Ammon's horn (tissue), 1 donor: ENCODE results near the gene LENG8.

Experiments
- DNase-seq: peaks from one replicate; pipeline ENCODE4 v3.0.0-alpha.2; 2016; ENCODE audit warnings: low spot score

Gene LENG8

GRCh38 chr19:54448774-54449700, at the start of gene LENG8:
LENG8 (plus strand) TSS chr19:54449199; CDS start chr19:54451345, 2,146 bp downstream.
- DNase-seq = peak; percentile 100

GRCh38 chr19:54400913-54401312, 48.1 kb upstream of the LENG8 start:
- DNase-seq = no peak

GRCh38 chr19:54403054-54403453, 45.9 kb upstream of the LENG8 start:
- no peak for DNase-seq

DNA sequence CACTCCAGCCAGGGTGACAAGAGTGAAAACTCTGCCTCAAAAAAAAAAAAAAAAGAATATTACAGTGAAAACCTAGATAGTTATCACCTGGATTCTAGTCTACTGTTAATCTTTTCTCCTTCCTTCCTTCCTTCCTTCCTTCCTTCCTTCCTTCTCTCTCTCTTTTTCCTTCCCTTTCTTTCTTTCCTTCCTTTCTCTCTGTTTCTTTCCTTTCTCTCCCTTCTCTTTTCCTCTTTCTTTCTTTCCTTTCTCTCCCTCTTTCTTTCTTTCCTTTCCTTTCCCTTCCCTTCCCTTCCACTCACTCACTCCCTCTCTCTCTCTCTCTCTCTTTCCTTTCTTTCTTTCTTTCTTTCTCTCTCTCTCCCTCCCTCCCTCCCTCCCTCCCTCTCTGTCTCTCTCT, 43.4 kb upstream of the LENG8 start:
- no peak for DNase-seq

DNA sequence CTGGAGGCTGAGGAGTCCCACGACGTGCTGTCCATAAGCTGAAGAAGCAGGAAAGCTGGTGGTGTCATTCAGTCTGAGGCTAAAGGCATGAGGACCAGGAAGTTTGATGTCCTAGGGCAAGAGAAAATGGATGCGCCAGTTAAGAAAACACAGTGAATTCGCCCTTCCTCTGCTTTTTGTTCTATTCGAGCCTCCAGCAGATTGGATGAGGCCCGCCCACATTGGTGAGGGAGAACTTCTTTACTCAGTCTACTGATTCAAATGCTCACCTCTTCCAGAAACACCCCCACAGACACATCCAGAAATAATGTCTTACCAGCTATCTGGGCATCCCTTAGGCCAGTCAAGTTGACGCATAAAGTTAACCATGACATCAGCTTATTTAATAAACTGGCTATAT, 41.2 kb upstream of the LENG8 start:
- no peak for DNase-seq

GRCh38 chr19:54408456-54409026, 40.5 kb upstream of the LENG8 start:
- DNase-seq = no peak

DNA sequence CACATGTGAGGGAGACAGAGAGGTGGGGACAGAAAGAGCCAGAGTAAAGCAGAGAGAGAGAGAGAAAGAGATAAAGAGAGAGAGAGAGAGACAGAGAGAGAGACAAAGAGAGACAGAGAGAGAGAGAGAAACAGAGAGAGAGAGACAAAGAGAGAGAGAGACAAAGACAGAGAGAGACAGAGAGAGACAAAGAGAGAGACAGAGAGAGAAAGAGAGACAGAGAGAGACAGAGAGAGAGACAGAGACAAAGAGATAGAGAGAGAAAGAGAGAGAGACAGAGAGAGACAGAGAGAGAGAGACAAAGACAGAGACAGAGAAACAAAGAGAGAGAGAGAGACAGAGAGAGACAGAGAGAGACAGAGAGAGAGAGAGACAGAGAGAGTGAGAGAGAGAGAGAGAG, 38.0 kb upstream of the LENG8 start:
- no peak for DNase-seq

GRCh38 chr19:54412877-54413276, 36.1 kb upstream of the LENG8 start:
- DNase-seq = no peak

- DNase-seq = no peak
These were observed 34.8 kb upstream of the LENG8 start for GRCh38 chr19:54414156-54414555.

DNA sequence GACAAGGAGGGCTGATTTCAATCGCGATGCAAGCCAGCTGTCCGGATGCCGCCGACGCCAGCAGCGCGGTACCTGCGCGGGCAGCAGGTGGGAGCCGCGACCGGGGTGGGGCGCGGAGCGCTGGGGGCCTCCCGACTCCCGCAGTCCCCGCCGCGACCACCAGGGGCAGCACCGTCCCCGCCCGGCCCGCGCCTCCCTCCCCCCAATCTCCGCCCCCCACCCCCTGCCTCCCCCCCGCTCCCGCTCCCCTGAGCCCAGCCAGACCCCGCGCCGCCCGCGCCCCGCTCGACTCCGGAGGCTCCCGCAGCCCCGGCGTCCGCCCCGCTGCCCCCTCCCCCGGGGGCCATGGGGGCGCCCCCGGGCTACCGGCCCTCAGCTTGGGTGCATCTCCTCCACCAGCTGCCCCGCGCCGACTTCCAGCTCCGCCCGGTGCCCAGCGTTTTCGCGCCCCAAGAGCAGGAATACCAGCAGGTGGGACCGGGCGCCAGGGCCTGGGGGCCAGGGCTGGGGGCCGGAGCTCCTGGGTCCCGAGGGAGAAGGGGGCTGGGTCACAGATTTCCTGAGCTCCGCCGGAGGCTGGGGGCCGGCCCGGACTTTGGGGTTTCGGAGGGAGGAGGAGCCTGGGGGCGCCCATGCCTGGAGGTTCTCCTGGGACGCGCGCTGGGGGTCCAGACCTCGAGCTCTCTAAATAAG, 33.6 kb upstream of the LENG8 start, which contains the start of gene TTYH1:
Gene TTYH1 (plus strand): TSS at position 257 of the 693 bp plus-strand sequence. CDS start 89 bp downstream, at position 346.
- peak; percentile 68 for DNase-seq

- no peak for DNase-seq
These were observed 32.9 kb upstream of the LENG8 start for GRCh38 chr19:54415901-54416673.

DNA sequence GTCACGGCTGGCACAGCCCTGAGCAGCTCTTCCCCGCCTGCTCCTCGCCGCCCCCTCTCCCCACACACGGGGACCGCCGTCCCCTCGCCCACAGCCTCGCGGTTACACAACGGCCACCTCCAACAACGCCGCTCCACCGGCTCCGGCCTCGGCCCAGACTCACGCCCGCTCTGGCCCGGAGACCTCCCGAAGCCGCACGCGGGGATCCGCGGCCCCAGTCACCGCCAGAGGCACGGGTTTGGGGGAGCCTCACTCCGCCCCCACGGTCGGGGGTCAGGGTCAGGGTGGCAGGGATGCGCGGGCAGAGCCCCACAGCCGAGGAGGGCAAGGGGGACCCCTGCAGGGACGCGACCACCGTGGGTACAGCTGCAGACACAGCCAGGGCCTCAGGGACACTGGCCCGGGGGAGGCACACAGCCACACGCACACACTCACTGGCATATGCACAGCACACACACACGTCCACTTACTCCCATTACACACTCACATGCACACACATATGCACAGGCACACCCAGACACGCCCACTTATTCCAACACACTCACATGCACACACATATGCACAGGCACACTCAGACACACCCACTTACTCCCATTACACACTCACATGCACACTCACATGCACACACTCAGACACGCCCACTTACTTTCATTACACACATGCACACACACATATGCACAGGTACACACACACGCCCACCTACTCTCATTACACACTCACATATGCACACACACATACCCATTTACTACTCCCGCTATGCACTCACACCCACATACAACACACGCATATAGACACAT, 32.1 kb upstream of the LENG8 start:
- no peak for DNase-seq

GRCh38 chr19:54418030-54418929, 30.7 kb upstream of the LENG8 start:
- peak; percentile 74 for DNase-seq

DNA sequence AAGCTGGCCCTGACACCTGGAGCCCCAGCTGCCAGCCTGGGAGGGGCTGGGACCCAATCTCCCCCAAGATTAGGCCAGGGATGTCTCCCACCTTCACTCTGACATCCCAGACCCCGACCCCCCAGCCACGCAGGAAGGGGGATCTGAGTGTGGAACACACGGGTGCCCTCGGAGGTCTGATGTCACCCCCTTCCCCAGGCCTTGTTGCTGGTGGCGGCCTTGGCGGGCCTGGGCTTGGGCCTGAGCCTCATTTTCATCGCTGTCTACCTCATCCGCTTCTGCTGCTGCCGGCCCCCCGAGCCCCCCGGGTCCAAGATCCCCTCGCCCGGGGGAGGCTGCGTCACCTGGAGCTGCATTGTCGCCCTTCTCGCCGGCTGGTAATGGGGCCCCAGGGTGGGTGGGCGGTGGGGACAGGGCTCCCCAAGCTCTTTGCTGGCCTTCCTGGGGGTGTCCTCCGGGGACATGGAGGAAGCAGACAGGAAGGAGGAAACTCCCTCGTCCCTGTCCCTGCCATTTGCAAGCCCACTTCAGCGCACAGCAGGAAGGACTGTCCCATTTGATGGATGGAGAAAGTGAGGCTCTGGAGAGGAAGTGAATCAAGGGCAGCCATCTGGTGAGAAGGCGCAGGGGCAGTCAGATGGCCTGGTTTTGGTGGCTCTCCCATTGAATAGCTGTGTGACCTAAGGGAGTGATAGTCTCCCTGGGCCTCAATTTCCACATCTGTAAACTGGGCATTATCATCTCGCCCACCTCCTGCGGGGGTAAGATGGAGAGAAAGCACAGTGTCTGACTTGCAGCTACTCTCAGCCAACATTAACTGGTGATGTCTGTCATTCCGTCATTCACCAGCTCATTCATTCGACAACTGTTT, 29.8 kb upstream of the LENG8 start:
- DNase-seq = peak; percentile 6

DNA sequence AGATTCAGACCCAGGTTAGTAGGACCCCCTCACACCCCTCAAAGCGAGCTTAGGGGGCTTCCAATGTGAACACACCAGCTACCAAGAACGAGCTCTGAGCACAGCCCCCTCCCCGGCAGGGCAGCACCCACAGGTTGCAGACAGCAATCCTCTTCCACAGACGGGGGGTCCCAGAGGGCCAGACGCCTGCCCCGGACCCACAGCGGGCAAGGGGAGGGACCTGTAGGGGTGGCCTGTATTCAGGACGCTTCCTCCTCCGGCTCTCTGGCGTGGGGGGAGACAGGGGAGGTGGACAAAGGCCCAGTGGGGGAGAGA, 29.0 kb upstream of the LENG8 start:
- no peak for DNase-seq

- DNase-seq = peak; percentile 98
These were observed 28.4 kb upstream of the LENG8 start for GRCh38 chr19:54420383-54421168.

GRCh38 chr19:54421169-54421516, 27.9 kb upstream of the LENG8 start:
- no peak for DNase-seq

- DNase-seq = no peak
These were observed 27.5 kb upstream of the LENG8 start for GRCh38 chr19:54421521-54421920.

GRCh38 chr19:54422136-54422535, 26.9 kb upstream of the LENG8 start:
- DNase-seq = no peak
